HK-2 (cell line): Measurements from ENCODE around the gene ZNF154.

Experiments
- DNase-seq: peaks from one replicate; pipeline ENCODE4 v3.0.0-alpha.2; 2018; ENCODE audit not compliant: unreplicated experiment

The ZNF154 gene

DNA sequence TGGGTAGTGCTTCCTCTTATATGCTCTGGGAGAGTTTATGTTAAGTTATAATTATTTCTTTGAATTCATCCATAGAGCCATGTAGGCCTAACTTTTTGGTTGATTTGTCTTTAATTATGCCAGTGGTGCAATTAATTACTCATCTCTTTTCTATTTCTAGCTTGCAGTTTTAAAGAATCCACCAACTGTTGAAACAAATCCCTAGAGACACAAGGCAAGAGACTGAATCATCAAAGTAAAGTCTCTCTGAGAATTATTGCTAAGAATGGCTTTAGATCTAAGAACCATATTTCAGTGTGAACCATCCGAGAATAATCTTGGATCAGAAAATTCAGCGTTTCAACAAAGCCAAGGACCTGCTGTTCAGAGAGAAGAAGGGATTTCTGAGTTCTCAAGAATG lies 33.1 kb downstream of the ZNF154 start:
- no peak for DNase-seq

- DNase-seq = no peak
Observed at GRCh38 chr19:57672466-57672865, 36.5 kb downstream of the ZNF154 start.

GRCh38 chr19:57671124-57671895 lies 37.7 kb downstream of the ZNF154 start:
- DNase-seq = no peak

- DNase-seq = no peak
Observed at GRCh38 chr19:57668635-57669034, 40.4 kb downstream of the ZNF154 start, which contains the start of gene ZSCAN4. ZSCAN4 (plus strand) TSS chr19:57668935; CDS start chr19:57676146, 7,211 bp downstream.

- DNase-seq = no peak
Observed at GRCh38 chr19:57667228-57667627, 41.8 kb downstream of the ZNF154 start.

DNA sequence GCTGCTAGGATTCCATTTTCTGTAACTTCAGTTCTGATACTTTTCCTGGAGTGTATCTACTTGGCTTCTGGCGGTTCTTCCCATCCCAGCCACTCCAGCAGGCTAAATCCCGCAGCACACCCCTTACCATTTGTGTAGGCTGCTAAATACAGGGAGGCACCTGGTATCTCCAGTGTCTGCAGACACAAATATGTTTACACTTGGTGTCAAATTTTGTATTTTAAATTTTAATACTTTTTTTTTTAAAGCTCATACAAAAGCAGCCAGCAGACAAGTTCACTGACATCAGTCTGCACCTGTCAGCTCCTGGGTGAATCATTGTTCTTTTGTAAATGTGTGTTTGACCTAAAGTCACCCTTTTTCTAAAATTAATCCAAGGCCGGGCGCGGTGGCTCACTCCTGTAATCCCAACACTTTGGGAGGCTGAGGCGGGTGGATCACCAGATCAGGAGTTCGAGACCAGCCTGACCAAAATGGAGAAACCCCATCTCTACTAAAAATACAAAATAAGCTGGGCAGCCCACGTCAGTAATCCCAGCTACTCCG lies 43.7 kb downstream of the ZNF154 start:
- DNase-seq = no peak

DNA sequence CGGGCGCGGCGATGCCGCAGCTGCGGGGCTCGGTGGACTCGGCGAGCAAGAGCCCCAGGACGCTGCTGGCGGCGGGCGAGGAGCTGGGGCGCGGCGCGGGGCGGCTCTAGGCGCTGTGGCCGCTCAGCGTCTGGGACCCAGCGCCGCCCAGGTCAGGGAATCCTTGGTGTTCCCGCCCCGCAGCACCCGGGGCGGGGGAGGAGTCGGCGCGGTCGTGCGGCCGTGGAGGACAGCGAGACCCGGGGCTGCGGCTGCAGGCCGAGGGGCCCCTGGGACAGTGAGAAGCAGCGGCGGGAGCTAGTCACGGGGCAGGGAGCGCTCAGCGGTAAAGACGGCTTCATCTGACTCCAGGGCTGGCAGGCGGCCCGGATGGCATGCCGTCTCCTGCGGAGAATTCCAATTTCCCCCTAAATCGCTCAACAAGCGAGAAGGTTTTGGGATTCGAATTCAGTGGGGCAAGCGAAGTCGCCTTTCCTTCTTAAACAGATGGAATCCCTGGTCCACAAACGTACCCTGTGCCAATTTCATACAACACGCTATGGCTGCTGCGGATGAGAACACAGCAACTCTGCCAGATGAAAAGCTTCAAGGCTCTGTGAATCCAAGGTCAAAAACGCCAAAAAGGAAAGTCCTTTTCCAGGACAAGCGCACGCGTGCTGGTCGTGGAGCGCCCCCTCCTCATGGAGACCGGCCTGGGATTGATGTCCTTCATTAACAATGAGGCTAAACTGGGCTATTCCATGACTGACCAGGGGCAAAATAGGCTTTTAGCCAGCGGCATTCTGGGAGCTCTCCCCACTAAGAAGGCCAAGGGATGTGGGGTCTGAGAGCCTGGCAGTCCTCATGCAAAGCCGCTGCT lies 44.5 kb downstream of the ZNF154 start:
- peak; percentile 70 for DNase-seq

DNA sequence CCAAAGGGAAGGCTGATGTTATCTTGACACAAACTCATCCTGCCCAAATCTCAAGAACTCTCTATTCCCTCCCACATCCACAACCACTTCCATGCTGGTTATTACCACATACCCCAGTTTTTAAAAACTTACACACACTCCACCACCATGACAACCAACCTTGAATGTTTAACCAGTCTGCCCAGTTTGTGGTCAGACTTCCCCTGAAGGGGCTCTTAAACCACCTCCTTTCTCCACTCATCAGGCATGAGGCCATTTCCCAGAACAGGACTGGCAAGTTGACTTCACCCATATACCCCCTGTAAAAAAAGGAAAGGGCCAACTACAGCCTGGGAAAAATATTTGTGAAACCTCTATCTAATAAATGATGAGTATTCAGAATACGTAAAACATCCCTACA lies 52.7 kb downstream of the ZNF154 start:
- no peak for DNase-seq

DNA sequence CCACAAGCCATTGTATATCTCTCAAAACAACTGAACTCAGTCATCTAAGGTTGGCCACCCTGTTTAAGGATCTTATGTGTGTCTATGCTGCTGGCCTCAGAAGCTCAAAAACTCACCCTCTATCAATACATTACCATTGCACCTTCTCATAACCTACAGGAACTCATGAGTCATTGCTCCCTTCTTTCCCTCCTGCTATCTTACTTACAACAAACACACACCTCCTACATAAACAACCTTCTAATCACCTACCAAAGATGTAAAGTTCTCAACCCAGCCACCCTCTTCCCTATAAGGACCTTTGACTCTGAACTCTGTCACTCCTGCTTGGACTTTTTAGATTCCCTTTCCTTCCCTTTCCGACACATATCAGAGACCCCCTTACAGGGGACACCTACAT lies 53.6 kb downstream of the ZNF154 start:
- DNase-seq = no peak

GRCh38 chr19:57653689-57654088 lies 55.3 kb downstream of the ZNF154 start:
- DNase-seq = no peak

- DNase-seq = no peak
Observed at GRCh38 chr19:57651654-57651996, 57.4 kb downstream of the ZNF154 start.

DNA sequence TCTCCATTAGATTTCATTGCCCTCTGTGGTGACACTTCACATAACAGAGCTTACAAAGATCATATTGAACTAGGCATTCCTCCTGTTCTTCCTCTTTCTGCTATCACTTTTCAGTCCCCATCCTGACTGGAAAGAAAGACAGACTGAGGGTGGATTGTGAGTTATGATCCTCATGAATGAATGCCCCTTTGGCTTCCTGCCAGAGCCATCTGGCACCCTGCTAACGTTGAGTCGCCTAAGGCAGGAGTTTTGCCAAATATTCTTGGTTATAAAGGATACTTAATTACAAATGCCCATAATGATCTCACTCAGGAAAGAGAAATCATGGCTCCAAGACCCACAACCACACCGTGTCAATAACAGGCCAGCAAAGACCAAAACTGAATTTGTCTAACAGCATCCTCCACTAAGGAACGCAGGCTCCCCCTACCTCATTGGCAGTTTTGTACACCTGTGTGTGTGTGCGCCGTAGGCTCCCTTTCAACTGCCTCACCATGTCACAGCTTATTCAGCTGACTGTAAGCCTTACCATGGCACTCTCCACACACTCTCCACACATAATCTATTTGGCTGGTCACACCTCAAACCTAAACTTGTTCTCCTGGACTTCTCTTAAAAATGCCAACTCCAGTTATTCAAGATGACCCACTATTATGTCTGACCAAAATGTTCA lies 60.5 kb downstream of the ZNF154 start:
- DNase-seq = no peak
